Activated T-helper 1 cell treated with anti-CD3 and anti-CD28 coated beads, Interleukin-12 subunit alpha, Interleukin-12 subunit beta, Interleukin-2, Interleukin-4 antibody, amounts not matched to agents 30 ng/mL and 10 ng/mL and 1 ng/mL, durations not matched to agents 14 hours and 24 hours and 36 hours (primary cell): Measurements from ENCODE around the gene RNF149. TPM values are rescaled to one million over a fixed set of nuclear protein-coding genes. Genes with fewer than 3 reads are reported as not detected.

ENCODE experiments used
- DNase-seq: peaks from one replicate; pipeline ENCODE4 v3.0.0; 2021; ENCODE audit warnings: low spot score
- H3K27ac Mint-ChIP-seq: one replicate; pipeline ENCODE4 v1.8.0; 2021; ENCODE audit warnings: mild to moderate bottlenecking, mixed read lengths
- H3K27me3 Mint-ChIP-seq: one replicate; pipeline ENCODE4 v1.8.0; 2022; ENCODE audit warnings: mild to moderate bottlenecking, moderate library complexity, mixed read lengths; ENCODE audit not compliant: insufficient read depth
- H3K36me3 Mint-ChIP-seq: one replicate; pipeline ENCODE4 v1.8.0; 2021; ENCODE audit warnings: low read depth, mixed read lengths
- H3K4me1 Mint-ChIP-seq: one replicate; pipeline ENCODE4 v1.8.0; 2021; ENCODE audit warnings: low read depth, mixed read lengths
- H3K4me3 Mint-ChIP-seq: one replicate; pipeline ENCODE4 v1.8.0; 2021; ENCODE audit warnings: mild to moderate bottlenecking, moderate library complexity, mixed read lengths
- H3K9me3 Mint-ChIP-seq: one replicate; pipeline ENCODE4 v1.8.0; 2021; ENCODE audit warnings: mixed read lengths
- intact Hi-C: fragments of 100-400 bp; cut with micrococcal nuclease; formaldehyde crosslinking; loops from one replicate; pipeline ENCODE4 v1.15.1; 2024
- total RNA-seq: library from RNA; stranded (reverse); gene quantifications from 2 replicates; pipeline ENCODE4 v1.2.3, GENCODE V29; 2022

The RNF149 gene
- total RNA-seq, 1 donor from 2014 or later = 55.9 TPM

GRCh38 chr2:101302016-101302415, 6.5 kb downstream of the RNF149 start:
- Mint-ChIP-seq H3K4me3 (no peak overlapping the region), H3K27ac (no peak overlapping the region), H3K4me1 (peaks cover 80% of the 10 kb centered on the region), H3K36me3 (peaks cover 44% of the 10 kb centered on the region), H3K27me3 (no peaks in the 10 kb centered on the region), H3K9me3 (no peaks in the 10 kb centered on the region)
- no peak for DNase-seq
- intact Hi-C loops = loop anchor here (10.0 kb wide), 1 partner anchor 487 kb away; no protein-coding TSS in a partner anchor

GRCh38 chr2:101300836-101301235, 7.7 kb downstream of the RNF149 start:
- Mint-ChIP-seq H3K36me3 (peaks cover 41% of the 10 kb centered on the region), H3K9me3 (no peaks in the 10 kb centered on the region), H3K27ac (no peak overlapping the region), H3K27me3 (no peaks in the 10 kb centered on the region), H3K4me1 (peaks cover 76% of the 10 kb centered on the region), H3K4me3 (no peak overlapping the region)
- no peak for DNase-seq
- intact Hi-C loops = loop anchor here (10.0 kb wide), 1 partner anchor 486 kb away; no protein-coding TSS in a partner anchor

- H3K4me3 Mint-ChIP-seq = peak overlapping the region; percentile 0
- no peak for DNase-seq
- H3K27ac Mint-ChIP-seq = no peak overlapping the region
- no peaks in the 10 kb centered on the region for H3K27me3 Mint-ChIP-seq
- no peaks in the 10 kb centered on the region for H3K9me3 Mint-ChIP-seq
- peaks cover 35% of the 10 kb centered on the region for H3K36me3 Mint-ChIP-seq
- intact Hi-C loops = loop anchor here (10.0 kb wide), 1 partner anchor 485 kb away; no protein-coding TSS in a partner anchor
- H3K4me1 Mint-ChIP-seq = peaks cover 70% of the 10 kb centered on the region
These were observed 8.3 kb downstream of the RNF149 start for GRCh38 chr2:101300164-101300563.

- DNase-seq = no peak
- intact Hi-C loops = loop anchor here (10.0 kb wide), 1 partner anchor 485 kb away; no protein-coding TSS in a partner anchor
- Mint-ChIP-seq H3K27ac (no peak overlapping the region), H3K9me3 (no peaks in the 10 kb centered on the region), H3K4me3 (peak overlapping the region; percentile 0), H3K27me3 (no peaks in the 10 kb centered on the region), H3K4me1 (peaks cover 66% of the 10 kb centered on the region), H3K36me3 (peaks cover 32% of the 10 kb centered on the region)
These were observed 8.9 kb downstream of the RNF149 start for GRCh38 chr2:101299604-101300003.

DNA sequence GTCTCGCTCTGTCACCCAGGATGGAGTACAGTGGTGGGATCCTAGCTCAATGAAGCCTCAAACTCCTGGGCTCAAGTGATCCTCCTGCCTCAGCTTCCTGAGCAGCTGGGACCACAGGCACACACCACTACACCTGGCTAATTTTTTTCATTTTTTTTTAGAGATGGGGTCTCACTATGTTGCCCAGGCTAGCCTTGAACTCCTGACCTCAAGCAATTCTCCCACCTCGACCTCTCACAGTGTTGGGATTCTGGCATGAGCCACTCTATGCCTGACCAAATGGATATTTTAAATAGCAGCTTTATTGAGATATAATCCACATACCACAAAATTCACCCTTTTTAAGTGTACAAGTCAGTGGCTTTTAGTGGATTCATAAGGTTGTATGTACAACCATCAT, 11.1 kb downstream of the RNF149 start:
- Mint-ChIP-seq H3K27ac (no peak overlapping the region), H3K4me3 (no peak overlapping the region), H3K27me3 (no peaks in the 10 kb centered on the region), H3K9me3 (no peaks in the 10 kb centered on the region), H3K36me3 (peaks cover 37% of the 10 kb centered on the region), H3K4me1 (peaks cover 48% of the 10 kb centered on the region)
- DNase-seq = no peak
- intact Hi-C loops = no loop called here

- Mint-ChIP-seq H3K27me3 (no peaks in the 10 kb centered on the region), H3K27ac (no peak overlapping the region), H3K4me3 (no peak overlapping the region), H3K4me1 (peaks cover 38% of the 10 kb centered on the region), H3K9me3 (no peaks in the 10 kb centered on the region), H3K36me3 (peaks cover 34% of the 10 kb centered on the region)
- DNase-seq = no peak
- intact Hi-C loops = loop anchor here (1.0 kb wide), 1 partner anchor 10 kb away; no protein-coding TSS in a partner anchor
These were observed 12.1 kb downstream of the RNF149 start for GRCh38 chr2:101296371-101296770.

DNA sequence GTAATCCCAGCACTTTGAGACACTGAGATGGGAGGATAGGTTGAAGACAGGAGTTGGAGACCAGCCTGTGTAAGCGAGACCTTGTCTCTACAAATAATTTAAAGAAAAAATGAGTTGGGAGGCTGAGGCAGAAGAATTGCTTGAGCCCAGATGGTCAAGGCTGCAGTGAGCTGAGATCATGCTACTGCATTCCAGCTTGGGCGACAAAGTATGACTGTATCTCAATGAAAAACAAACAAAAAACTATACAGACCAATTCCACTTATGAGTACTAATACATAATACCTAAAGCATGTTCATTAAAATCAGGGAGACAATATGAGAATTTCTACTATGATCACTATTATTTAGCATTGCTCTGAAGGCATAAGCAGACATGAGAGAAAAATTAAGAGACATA, 12.6 kb downstream of the RNF149 start:
- no peak overlapping the region for H3K4me3 Mint-ChIP-seq
- no peaks in the 10 kb centered on the region for H3K27me3 Mint-ChIP-seq
- DNase-seq = no peak

DNA sequence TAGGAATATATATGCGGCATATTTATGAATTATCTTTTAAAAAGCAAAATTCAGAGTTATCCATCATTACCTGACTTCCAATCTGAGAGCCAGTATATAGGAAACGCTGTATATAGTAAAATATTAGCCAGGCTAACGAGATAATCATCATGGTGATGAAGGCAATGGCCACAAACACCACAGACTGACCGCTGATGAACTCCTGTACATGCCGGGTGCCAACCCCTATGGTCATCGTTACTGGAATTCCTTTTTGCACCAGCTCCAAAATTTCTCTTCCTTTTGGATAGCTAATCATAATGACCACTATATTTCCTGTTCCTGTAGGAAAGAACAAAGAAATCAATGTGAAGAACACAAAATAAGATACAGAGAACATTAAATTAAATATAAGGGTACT, 13.6 kb downstream of the RNF149 start:
- no peaks in the 10 kb centered on the region for H3K9me3 Mint-ChIP-seq
- peaks cover 24% of the 10 kb centered on the region for H3K4me1 Mint-ChIP-seq
- no peak for DNase-seq
- no peak overlapping the region for H3K27ac Mint-ChIP-seq
- intact Hi-C loops = no loop called here
- no peak overlapping the region for H3K4me3 Mint-ChIP-seq
- peaks cover 34% of the 10 kb centered on the region for H3K36me3 Mint-ChIP-seq
- H3K27me3 Mint-ChIP-seq = no peaks in the 10 kb centered on the region

More for the DNA sequence above, 12.6 kb downstream of the RNF149 start:
- no peaks in the 10 kb centered on the region for H3K9me3 Mint-ChIP-seq
- peaks cover 31% of the 10 kb centered on the region for H3K36me3 Mint-ChIP-seq
- intact Hi-C loops = loop anchor here (1.0 kb wide), 1 partner anchor 10 kb away; no protein-coding TSS in a partner anchor
- H3K27ac Mint-ChIP-seq = no peak overlapping the region
- peaks cover 33% of the 10 kb centered on the region for H3K4me1 Mint-ChIP-seq

- Mint-ChIP-seq H3K36me3 (peaks cover 28% of the 10 kb centered on the region), H3K27ac (no peak overlapping the region), H3K9me3 (no peaks in the 10 kb centered on the region), H3K4me1 (peaks cover 15% of the 10 kb centered on the region), H3K27me3 (no peaks in the 10 kb centered on the region), H3K4me3 (no peak overlapping the region)
- intact Hi-C loops = no loop called here
- no peak for DNase-seq
These were observed 15.0 kb downstream of the RNF149 start for GRCh38 chr2:101293544-101293943.

DNA sequence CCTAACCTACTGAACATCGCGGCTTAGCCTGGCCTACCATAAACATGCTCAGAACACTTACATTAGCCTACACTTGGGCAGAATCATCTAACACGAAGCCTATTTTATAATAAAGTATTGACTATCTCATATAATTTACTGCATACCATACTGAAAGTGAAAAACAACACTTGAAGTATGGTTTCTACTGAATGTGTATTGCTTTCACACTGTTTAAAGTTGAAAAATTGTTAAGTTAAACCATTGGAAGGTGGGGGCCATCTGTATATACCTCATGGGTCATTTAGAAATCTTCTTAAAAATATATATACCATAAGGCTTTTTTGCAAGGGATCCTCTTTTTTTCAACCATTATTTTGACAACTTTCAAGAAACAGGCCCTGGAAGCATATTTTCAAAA, 16.5 kb downstream of the RNF149 start:
- no peaks in the 10 kb centered on the region for H3K9me3 Mint-ChIP-seq
- no peak overlapping the region for H3K27ac Mint-ChIP-seq
- intact Hi-C loops = loop anchor here (2.0 kb wide), 1 partner anchor 13 kb away; no protein-coding TSS in a partner anchor
- DNase-seq = no peak
- H3K4me3 Mint-ChIP-seq = no peak overlapping the region
- H3K4me1 Mint-ChIP-seq = peaks cover 6% of the 10 kb centered on the region
- H3K36me3 Mint-ChIP-seq = peaks cover 27% of the 10 kb centered on the region
- H3K27me3 Mint-ChIP-seq = no peaks in the 10 kb centered on the region

- Mint-ChIP-seq H3K27me3 (no peaks in the 10 kb centered on the region), H3K4me3 (no peak overlapping the region), H3K36me3 (peaks cover 33% of the 10 kb centered on the region), H3K4me1 (peaks cover under 1% of the 10 kb centered on the region), H3K9me3 (no peaks in the 10 kb centered on the region), H3K27ac (no peak overlapping the region)
- intact Hi-C loops = loop anchor here (2.0 kb wide), 1 partner anchor 14 kb away; no protein-coding TSS in a partner anchor
- DNase-seq = no peak
These were observed 17.8 kb downstream of the RNF149 start for GRCh38 chr2:101290711-101291110.

- Mint-ChIP-seq H3K36me3 (peaks cover 37% of the 10 kb centered on the region), H3K27me3 (peaks cover 1% of the 10 kb centered on the region), H3K4me1 (peaks cover 10% of the 10 kb centered on the region), H3K9me3 (no peaks in the 10 kb centered on the region), H3K27ac (no peak overlapping the region), H3K4me3 (no peak overlapping the region)
- intact Hi-C loops = no loop called here
- no peak for DNase-seq
These were observed 21.2 kb downstream of the RNF149 start for GRCh38 chr2:101287303-101287702.

DNA sequence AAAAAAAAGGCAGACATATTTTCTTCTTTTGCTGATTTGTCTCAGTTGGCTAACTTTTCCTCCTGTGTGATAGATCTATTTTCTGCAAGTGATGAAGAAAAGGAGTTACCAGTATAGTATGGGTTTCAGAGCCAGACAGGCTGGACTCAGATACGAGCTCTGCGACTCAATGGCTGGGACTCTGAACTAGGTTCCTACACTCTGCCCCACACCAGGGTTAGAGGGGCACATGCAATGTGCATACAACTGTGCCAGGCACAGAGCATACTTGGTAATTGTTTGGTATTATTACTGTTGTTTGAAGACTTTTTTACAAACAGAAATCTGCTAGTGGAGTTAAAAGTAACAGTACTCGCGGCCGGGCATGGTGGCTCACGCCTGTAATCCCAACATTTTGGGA, 21.8 kb downstream of the RNF149 start:
- Mint-ChIP-seq H3K27ac (no peak overlapping the region), H3K4me1 (peaks cover 10% of the 10 kb centered on the region), H3K9me3 (no peaks in the 10 kb centered on the region), H3K27me3 (peaks cover 1% of the 10 kb centered on the region), H3K36me3 (peaks cover 42% of the 10 kb centered on the region), H3K4me3 (no peak overlapping the region)
- no peak for DNase-seq
- intact Hi-C loops = no loop called here

GRCh38 chr2:101282980-101283379, 25.5 kb downstream of the RNF149 start:
- no peaks in the 10 kb centered on the region for H3K9me3 Mint-ChIP-seq
- peaks cover 63% of the 10 kb centered on the region for H3K36me3 Mint-ChIP-seq
- no peak overlapping the region for H3K4me3 Mint-ChIP-seq
- DNase-seq = no peak
- H3K27ac Mint-ChIP-seq = peak overlapping the region; percentile 20
- peaks cover 1% of the 10 kb centered on the region for H3K27me3 Mint-ChIP-seq
- H3K4me1 Mint-ChIP-seq = peaks cover 19% of the 10 kb centered on the region
- intact Hi-C loops = no loop called here
